HG02763 (cell line): ENCODE measurements around the gene SLC44A1.

Source experiments
- ATAC-seq: cut with Tn5 transposase; IDR thresholded peaks from one replicate; pipeline ENCODE4 v1.9.1; 2021; ENCODE audit warnings: mild to moderate bottlenecking, moderate library complexity; ENCODE audit not compliant: unreplicated experiment

The SLC44A1 gene

DNA sequence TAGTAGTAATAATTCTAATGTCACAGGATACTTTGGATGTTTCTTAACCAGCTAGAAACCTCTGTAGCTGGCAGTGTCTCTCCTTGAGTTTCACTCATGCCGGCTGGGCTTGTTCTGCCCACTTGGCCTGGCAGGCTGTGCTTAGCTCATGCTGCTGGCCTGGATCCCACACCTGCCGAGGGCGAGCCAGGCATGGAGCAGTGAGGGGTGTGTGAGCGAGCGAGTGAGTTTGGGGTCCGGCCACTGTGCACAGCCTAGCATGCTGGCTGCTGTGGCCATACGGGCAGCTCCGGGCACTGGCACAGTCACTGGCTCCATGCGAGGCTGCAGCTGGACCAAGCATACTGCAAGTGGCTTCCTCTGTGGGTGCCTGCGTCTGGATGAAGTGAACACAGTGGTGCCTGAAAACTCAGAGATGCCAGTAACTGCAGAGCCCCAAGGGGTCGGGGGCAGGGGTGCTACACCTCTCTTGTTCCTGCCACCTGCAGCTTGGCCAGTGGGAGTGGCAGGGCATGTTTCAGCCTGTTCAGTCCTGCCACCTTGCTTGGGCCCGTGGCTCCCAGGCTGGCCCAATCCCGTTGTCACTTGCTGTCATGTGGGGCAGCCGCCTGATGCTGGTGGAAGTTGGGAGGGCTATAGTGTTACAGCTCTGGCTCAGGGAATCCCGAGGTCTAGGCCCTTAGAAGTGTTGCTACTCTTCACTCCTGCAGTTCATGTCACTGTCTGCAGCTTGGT lies 213.3 kb downstream of the SLC44A1 start:
- ATAC-seq = no peak

- no peak for ATAC-seq
These were observed 214.0 kb downstream of the SLC44A1 start for GRCh38 chr9:105458404-105458803.

GRCh38 chr9:105459336-105459735 lies 214.9 kb downstream of the SLC44A1 start:
- no peak for ATAC-seq

DNA sequence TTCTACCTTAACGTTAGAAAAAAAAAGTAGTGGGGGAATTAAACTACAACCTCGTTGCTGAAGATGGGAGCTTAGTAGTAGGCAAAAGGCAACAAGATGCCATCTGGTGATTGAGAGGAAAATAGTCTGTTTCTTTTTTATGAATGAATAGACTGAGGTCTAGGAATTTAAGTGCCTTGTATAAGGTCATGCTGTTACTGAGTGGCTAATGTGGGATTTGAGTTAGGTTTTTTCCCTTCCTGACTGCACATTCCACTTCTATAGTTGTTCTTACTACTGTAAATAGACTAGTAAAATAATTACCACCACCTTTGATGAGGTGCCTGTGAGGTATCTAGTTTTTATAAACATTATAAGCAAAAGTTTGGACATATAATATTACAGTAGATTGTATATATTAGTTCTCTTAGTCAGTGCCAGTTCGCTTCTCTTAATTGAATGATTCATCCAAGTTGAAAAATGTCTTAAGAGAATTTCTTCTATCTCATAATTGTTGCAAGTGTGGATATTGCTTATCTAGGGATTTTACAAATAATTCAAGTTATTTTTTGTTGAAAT lies 222.5 kb downstream of the SLC44A1 start:
- ATAC-seq = no peak

GRCh38 chr9:105468875-105469274 lies 224.4 kb downstream of the SLC44A1 start:
- ATAC-seq = no peak

- no peak for ATAC-seq
These were observed 228.8 kb downstream of the SLC44A1 start for GRCh38 chr9:105473221-105473620.

DNA sequence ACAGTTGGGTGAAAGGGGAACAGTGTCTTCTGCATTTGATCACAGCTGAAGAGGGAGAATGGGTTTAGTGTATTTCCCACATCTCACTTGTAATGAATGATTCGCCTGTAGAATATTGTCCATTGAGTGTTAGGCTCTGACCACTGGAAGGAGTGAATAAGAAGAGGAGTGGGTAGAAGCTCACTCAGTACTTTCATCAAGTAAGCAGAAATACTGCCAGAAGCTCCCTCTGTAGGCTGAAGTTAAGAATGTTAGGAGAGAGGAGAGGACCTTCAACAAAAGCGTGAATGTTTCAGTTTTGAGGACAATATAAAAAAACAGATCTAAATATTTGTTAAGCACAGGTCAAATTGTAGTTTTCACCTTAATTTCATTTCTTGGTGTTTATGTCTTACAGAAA lies 230.9 kb downstream of the SLC44A1 start:
- ATAC-seq = no peak

DNA sequence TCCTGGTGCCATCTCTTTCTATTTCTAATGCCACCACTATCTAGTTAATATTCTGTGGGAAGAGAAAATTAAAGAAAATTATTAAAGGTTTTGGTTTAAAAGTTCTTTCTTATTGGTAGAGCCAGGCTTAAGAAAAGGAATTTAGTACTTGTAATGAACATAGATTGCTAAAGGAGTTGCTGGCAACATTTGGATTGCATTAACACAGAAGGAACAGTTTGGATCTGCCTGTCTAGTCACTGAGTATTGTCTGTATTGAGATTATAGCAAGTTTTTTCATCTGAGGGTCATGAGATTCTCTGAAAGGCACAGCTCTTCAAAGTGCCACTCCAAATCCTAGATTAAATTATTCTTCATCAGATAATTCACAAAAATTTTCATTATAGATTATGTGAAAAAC lies 235.4 kb downstream of the SLC44A1 start:
- no peak for ATAC-seq

- no peak for ATAC-seq
These were observed 239.2 kb downstream of the SLC44A1 start for GRCh38 chr9:105483618-105484017.

GRCh38 chr9:105484226-105484625 lies 239.8 kb downstream of the SLC44A1 start:
- ATAC-seq = no peak

GRCh38 chr9:105485131-105485530 lies 240.7 kb downstream of the SLC44A1 start:
- no peak for ATAC-seq
